GM18858 (cell line): Measurements from ENCODE around the gene HSD17B3.
A peak's percentile ranks its signal among the peaks of the same experiment; 100 is the strongest.
"Not testable (repeated sequence)": the region's sequence is repeated elsewhere in the genome, so short reads cannot be mapped to it uniquely, and the experiment has no call there.

Experiments
- ATAC-seq: cut with Tn5 transposase; IDR thresholded peaks from one replicate; pipeline ENCODE4 v1.9.1; 2021; ENCODE audit not compliant: unreplicated experiment

HSD17B3 gene

DNA sequence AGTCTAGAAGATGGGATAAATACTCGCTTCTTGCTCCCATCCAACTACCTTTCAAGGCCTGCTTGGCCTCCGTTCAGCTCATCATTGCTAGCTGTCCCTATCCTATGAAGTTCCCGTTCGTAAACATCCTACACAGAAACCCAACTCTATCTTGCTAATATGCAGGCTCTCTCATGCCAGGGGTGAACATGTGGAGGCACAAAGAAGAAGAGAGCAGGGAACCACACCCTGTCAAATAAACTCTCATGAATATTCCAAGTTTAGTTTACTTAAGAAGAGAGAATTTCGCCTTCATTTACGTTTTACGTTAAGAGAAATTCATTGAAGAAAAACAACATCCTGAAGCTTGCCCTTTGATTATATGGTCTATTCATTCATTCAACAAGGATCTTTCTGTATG is 7.9 kb upstream of the HSD17B3 start:
- no peak for ATAC-seq

DNA sequence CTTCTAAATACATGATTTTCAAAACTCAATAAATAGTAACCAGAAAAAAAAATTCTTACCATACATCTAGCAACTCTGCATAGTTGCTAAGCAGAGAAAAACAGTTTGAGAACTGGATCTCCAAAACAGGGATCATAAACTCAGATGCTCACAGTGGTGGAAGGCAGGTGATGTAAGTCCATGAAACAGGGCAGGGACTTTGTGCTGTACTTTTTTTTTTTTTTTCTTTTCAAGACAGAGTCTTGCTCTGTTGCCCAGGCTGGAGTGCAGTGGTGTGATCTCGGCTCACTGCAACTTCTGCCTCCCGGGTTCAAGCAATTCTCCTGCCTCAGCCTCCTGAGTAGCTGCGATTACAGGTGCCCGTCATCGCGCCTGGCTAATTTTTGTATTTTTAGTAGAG is 5.0 kb upstream of the HSD17B3 start:
- ATAC-seq = not testable (repeated sequence)

DNA sequence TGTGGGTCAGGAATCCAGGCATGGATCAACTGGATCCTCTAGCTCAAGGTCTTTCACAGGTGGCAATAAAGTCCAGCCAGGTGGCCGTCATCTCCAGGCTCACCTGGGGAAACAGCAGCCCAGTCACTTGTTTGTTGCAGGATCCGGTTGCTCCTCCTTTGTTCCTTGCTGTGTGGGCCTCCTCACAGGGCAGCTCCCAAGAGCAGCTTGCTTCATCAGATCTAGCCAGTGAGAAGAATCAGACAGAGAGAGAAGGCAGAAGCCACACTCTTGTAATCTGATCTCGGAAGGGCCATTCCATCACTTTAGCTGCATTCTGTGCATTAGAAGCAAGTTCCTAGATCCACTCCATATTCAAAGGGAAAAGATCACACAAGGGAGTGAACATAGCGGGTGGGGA is 3.2 kb upstream of the HSD17B3 start:
- no peak for ATAC-seq

- no peak for ATAC-seq
Observed at GRCh38 chr9:96304230-96304629, 2.3 kb upstream of the HSD17B3 start.

DNA sequence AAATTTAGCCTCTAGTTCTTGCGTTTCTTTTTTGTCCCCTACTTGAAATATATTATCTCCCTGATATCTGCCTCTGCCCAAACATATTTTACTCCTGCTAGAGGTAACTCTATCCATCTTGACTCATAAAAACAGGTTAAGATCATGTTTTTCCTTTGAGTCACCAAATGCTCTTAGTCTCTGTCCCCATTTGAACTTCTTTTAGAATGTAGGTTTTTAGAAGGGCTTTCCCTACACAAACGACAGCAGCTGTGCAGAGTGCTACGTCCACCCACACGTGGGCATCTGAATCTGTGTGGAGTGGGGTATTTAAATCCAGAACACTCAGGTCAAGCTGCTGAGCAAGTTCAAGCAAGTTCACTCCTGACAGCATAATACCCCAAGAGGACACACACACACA is 2.2 kb downstream of the HSD17B3 start:
- ATAC-seq = no peak

- ATAC-seq = no peak
Observed at GRCh38 chr9:96294159-96294545, 7.8 kb downstream of the HSD17B3 start.

GRCh38 chr9:96293498-96294158 is 8.3 kb downstream of the HSD17B3 start:
- no peak for ATAC-seq

DNA sequence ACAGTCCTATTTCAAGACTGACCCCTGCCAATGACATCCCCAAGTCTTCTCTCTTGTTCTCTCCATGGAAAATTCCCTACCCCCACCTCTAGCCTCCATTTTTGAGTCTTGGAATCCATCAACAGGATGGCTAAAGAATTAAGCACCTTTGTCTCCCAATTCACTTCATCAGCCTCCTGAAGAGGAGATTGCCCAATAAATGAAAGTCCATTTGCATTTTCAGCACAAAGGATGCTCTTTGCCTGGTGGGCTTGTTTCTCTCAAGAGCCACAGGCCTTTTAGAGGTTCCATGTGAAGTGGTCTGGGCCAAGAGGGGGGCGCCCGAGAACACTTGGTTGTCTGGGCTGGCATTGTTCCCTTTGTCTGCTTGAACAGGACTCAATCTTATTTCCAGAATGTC is 12.6 kb downstream of the HSD17B3 start:
- no peak for ATAC-seq

DNA sequence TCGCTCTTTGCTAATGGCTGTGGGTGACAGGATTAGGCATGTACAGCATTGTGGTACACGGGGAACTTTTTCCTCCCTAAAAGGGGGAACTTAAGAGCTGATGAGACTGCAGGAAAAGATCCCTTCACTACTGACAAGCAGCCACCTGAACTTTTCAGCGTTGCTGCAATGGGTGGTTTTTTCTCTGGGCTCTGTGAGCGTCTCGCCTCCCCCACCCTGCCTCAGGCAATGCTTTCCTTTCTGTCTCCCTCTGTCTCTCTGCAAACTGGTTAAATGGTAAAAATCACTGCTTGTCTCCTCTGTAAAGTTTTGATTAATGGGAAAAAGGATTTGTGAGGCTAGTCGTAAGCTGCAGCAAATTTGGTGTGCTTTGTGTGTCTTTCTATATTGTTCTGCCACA is 20.3 kb downstream of the HSD17B3 start:
- no peak for ATAC-seq

GRCh38 chr9:96279932-96280331 is 22.0 kb downstream of the HSD17B3 start:
- no peak for ATAC-seq

DNA sequence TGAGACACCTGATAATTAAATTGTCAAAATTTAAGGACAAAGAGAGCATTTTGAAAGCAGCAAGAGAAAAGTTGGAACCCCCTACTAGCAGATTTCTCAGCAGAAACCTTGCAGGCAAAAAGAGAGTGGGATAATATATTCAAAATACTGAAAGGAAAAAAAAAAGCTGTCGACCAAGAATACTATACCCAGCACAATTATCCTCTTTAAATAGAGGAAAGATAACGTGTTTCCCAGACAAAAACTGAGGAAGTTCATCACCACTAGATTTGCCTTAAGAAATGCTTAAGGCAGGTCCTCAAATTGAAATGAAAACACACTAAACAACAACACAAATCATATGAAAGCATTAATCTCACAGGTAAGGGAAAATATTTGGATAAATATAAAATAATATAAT is 27.0 kb downstream of the HSD17B3 start:
- no peak for ATAC-seq

- no peak for ATAC-seq
Observed at GRCh38 chr9:96270236-96270744, 31.7 kb downstream of the HSD17B3 start.

- no peak for ATAC-seq
Observed at GRCh38 chr9:96258967-96259366, 43.0 kb downstream of the HSD17B3 start.

- no peak for ATAC-seq
Observed at GRCh38 chr9:96256800-96257199, 45.2 kb downstream of the HSD17B3 start.

DNA sequence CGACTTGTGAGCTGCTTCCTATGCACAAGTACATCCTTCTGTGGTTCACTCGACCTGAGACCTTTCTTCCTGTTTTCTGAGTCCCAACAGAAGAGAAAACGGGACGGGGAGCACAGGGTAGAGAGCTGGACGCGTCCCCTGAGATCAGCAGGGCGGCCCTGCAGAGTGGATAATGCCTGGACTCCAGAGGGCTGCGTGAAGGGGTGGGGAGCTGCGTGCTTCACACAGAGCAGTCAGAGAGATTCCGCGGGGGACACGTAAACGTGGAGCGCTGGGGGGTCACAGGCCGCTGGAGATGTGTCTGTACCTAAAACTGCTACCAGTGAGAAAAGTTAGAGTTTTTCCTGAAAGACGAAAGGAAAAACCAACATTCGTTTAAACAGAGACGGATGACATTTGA is 46.3 kb downstream of the HSD17B3 start:
- ATAC-seq = no peak

GRCh38 chr9:96253059-96253696 is 48.8 kb downstream of the HSD17B3 start:
- ATAC-seq = no peak

DNA sequence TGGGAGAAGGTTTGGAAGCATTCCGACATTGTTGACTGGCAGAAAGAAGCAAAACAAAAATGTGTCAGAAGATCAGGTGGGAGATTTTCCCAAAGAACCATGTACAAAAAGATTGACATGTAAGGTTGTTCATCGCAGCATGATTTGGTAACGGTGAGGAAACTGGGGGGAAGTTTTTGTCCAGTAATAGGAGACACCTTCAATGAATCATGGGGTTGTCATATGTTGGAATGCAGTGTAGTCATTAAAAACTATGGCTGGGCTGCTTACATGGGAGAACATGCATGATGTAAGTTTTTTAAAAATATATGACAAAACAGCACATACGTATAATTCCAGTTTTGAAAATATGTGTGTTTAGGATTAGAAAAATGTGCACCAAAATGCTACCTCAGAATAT is 50.5 kb downstream of the HSD17B3 start:
- no peak for ATAC-seq

DNA sequence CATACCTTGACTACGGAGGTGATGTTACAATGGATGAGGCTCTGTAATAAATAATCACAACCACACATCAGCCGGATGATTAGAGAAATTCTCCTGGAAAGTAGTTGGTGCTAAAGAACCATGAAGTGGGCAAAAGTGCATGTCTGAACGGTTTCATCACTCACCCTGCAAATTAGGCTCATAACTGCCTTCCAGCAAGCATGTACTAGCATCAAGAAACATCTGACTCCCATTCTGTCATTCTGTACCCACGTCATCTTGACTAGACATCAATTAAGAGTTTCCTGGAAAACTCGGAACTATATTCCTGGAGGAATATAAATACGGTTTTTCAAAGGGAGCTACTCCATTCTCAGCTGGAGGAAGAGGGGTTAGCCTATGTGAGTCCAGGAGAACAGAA is 52.2 kb downstream of the HSD17B3 start:
- ATAC-seq = no peak

DNA sequence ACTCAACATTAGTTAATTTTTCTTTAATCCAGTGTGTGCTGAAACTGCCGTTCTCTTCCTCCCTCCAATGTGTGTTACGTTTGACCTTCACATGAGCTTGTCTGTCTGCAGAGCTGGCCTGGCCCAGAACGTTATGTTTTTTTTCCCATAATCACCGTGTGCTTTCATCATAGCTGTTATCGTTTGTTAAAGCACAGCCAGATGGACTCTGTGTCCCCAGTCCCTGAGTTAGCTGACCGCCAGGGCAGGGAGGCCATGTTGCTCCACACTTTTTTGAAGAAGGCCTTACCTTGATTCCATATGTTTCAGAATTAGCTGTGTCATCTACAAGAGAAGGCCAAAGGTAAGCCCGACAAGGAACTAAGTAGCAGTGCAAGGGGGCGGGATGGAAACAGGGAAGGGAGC is 55.7 kb downstream of the HSD17B3 start:
- ATAC-seq = no peak

DNA sequence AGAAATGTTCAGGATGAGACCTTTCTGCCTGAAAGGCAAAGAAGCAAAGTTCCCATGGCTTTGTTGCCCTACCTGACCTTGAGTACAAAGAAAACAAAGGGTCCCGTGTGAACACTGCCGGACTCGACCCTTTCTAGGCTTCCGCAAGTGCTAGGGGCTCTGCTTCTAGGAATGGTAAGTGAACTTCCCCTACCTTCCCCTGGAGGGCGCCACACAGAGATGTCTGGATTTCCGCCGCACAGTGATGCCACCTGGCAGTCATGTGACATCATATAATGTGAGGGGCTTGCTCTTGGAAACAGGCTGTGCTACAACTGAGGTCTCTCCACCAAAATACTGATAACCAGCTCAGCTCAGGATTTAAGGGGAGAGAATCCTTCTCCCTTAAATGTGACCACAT is 56.6 kb downstream of the HSD17B3 start:
- no peak for ATAC-seq

GRCh38 chr9:96243778-96244177 is 58.2 kb downstream of the HSD17B3 start:
- no peak for ATAC-seq

DNA sequence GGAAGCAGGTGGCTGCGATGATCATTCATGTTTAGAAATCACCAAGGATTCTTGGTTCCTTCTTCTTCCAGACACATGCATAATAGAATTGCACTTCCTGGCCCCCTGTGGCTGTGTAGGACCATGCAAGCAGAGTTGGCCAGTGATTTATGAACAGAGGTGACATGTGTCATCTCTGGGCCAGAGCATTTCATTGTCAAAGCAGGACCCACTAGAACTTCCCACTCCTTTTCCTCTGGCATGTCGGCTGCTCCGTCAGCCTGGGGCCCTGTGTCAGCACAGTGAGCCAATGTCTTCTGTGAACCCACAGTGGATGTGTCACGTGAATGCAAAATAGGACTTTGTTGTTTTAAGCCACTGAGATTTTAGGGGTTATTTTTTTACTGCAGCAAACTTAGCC is 59.2 kb downstream of the HSD17B3 start:
- no peak for ATAC-seq

DNA sequence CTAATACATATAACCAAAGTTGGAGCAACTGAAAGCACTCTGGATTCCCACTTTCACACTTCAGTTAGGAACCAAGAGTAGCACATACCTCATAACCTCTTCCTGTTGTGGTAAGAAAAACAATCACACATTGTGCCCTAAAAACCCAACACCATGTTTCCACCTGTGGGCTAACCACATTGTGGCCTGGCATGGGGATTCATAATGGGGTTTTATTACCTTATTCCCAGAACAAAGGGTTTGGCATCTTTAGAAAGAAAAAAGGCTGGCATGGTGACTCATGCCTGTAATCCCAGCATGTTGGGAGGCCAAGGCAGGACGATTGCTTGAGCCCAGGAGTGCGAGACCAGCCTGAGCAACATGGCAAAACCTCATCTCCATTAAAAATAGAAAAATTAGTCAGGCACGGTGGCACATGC is 60.6 kb downstream of the HSD17B3 start:
- ATAC-seq = peak; percentile 69
